ENCODE results near the gene HK2. TPM values are rescaled to one million over a fixed set of nuclear protein-coding genes. Genes with fewer than 3 reads are reported as not detected.

The HK2 gene
- total RNA-seq, 1 experiment from 2014 or later: 17.1 TPM

Other genes starting within 250 kb of the HK2 start
- gene M1AP, start 185.8 kb upstream of the HK2 start, total RNA-seq (2014; rRNA removed; shearing (Covaris generic)): 0.12 TPM in 1 of 2 replicates, not detected in the other
- 8.9 and 13.9 TPM in 2 replicates for gene SEMA4F, start 179.9 kb upstream of the HK2 start, total RNA-seq (2014; rRNA removed; shearing (Covaris generic))
- 52.2 and 59.5 TPM in 2 replicates for gene POLE4, start 124.5 kb downstream of the HK2 start, total RNA-seq (2014; rRNA removed; shearing (Covaris generic))

Data from G401 (cell line).